HepG2 (cell line): ENCODE results near the gene KCNJ14. TPM values are rescaled to one million over a fixed set of nuclear protein-coding genes. Genes with fewer than 3 reads are reported as not detected.

Source experiments
- ARNTL ChIP-seq: sonication (generic); formaldehyde crosslinking; IDR thresholded peaks from 2 replicates; pipeline ENCODE4 v1.4.0; 2020; ENCODE audit warnings: mild to moderate bottlenecking, missing genetic modification reagents
- BATF2 ChIP-seq: sonication (generic); formaldehyde crosslinking; IDR thresholded peaks from 2 replicates; pipeline ENCODE4 v1.8.0; 2022; ENCODE audit warnings: mild to moderate bottlenecking, missing genetic modification reagents, moderate library complexity
- BCL6 ChIP-seq: IDR thresholded peaks from 2 replicates; pipeline ENCODE4 v1.6.1; 2016; ENCODE audit warnings: missing genetic modification reagents, missing compliant biosample characterization
- CENPT ChIP-seq: sonication (generic); formaldehyde crosslinking; IDR thresholded peaks from 2 replicates; pipeline ENCODE4 v1.8.0; 2022; ENCODE audit warnings: low read depth, mild to moderate bottlenecking, moderate library complexity, missing genetic modification reagents
- CHD2 ChIP-seq: IDR thresholded peaks from 2 replicates; pipeline ENCODE4 v1.6.1; 2011; ENCODE audit warnings: low read depth, low read length, improper control_type of control experiment
- GATA4 ChIP-seq: sonication (generic); IDR thresholded peaks from 2 replicates; pipeline ENCODE4 v1.6.1; 2016; ENCODE audit warnings: antibody characterized with exemption, low read depth, borderline replicate concordance
- HIVEP1 ChIP-seq: sonication (generic); formaldehyde crosslinking; IDR thresholded peaks from 2 replicates; pipeline ENCODE4 v1.4.0; 2020; ENCODE audit warnings: mild to moderate bottlenecking, missing genetic modification reagents
- IKZF4 ChIP-seq: sonication (generic); formaldehyde crosslinking; IDR thresholded peaks from 2 replicates; pipeline ENCODE4 v1.5.1; 2020; ENCODE audit warnings: borderline replicate concordance, mild to moderate bottlenecking, low read depth, missing genetic modification reagents; ENCODE audit errors: not compliant biosample characterization
- JUNB ChIP-seq: sonication (generic); formaldehyde crosslinking; IDR thresholded peaks from 2 replicates; pipeline ENCODE4 v1.8.0; 2022; ENCODE audit warnings: missing genetic modification reagents, mild to moderate bottlenecking, borderline replicate concordance
- LBX2 ChIP-seq: sonication (generic); formaldehyde crosslinking; IDR thresholded peaks from 2 replicates; pipeline ENCODE4 v1.5.0; 2020; ENCODE audit warnings: missing genetic modification reagents, mild to moderate bottlenecking, borderline replicate concordance
- MTF1 ChIP-seq: sonication (generic); formaldehyde crosslinking; IDR thresholded peaks from 2 replicates; pipeline ENCODE4 v1.5.0; 2020; ENCODE audit warnings: missing genetic modification reagents
- NR0B2 ChIP-seq: sonication (generic); formaldehyde crosslinking; IDR thresholded peaks from 2 replicates; pipeline ENCODE4 v1.4.0; 2020; ENCODE audit warnings: mild to moderate bottlenecking, missing genetic modification reagents
- PCBP1 ChIP-seq: fragments of 200-400 bp; formaldehyde crosslinking; IDR thresholded peaks from 2 replicates; pipeline ENCODE4 v1.6.1; 2017; ENCODE audit warnings: mild to moderate bottlenecking, low read depth, low read length, borderline replicate concordance
- RBM22 ChIP-seq: fragments of 200-400 bp; formaldehyde crosslinking; optimal IDR thresholded peaks from 2 replicates; pipeline ENCODE3; 2017; ENCODE audit warnings: mild to moderate bottlenecking, low read length, moderate library complexity
- SIX4 ChIP-seq: sonication (generic); formaldehyde crosslinking; IDR thresholded peaks from 2 replicates; pipeline ENCODE4 v1.4.0; 2020; ENCODE audit warnings: missing genetic modification reagents
- SMC3 ChIP-seq: IDR thresholded peaks from 2 replicates; pipeline ENCODE4 v1.6.1; 2011; ENCODE audit warnings: low read length, improper control_type of control experiment
- TCF12 ChIP-seq, 2 experiments: fragments of 450-650 bp in 1 of 2; sonication (generic) in 1 of 2; formaldehyde crosslinking in 1 of 2; IDR thresholded peaks; 2 replicates each; pipeline versions ENCODE4 v1.6.1 to v1.8.0; 2017 to 2022; ENCODE audit warnings: antibody characterized with exemption in 1 of 2, mild to moderate bottlenecking in 1 of 2, missing genetic modification reagents in 1 of 2, moderate library complexity in 1 of 2
- TGIF2 ChIP-seq: IDR thresholded peaks from 2 replicates; pipeline ENCODE4 v1.6.1; 2016; ENCODE audit warnings: control low read depth, missing compliant biosample characterization
- TP53 ChIP-seq: sonication (generic); formaldehyde crosslinking; conservative IDR thresholded peaks from 2 replicates; pipeline ENCODE4 v1.4.0; 2020; ENCODE audit warnings: missing genetic modification reagents
- ZFYVE20 ChIP-seq: sonication (generic); formaldehyde crosslinking; IDR thresholded peaks from 2 replicates; pipeline ENCODE4 v1.8.0; 2023; ENCODE audit warnings: low read depth, mild to moderate bottlenecking, moderate library complexity, missing genetic modification reagents, borderline replicate concordance
- ZNF263 ChIP-seq: sonication (generic); formaldehyde crosslinking; IDR thresholded peaks from 2 replicates; pipeline ENCODE4 v1.4.0; 2020; ENCODE audit warnings: missing genetic modification reagents
- ZNF598 ChIP-seq: sonication (generic); formaldehyde crosslinking; IDR thresholded peaks from 2 replicates; pipeline ENCODE4 v1.5.1; 2020; ENCODE audit warnings: mild to moderate bottlenecking, missing genetic modification reagents, borderline replicate concordance
- ZNF784 ChIP-seq: sonication (generic); formaldehyde crosslinking; IDR thresholded peaks from 2 replicates; pipeline ENCODE4 v1.5.1; 2020; ENCODE audit warnings: missing genetic modification reagents, mild to moderate bottlenecking, borderline replicate concordance
- ZNF816 ChIP-seq: sonication (generic); formaldehyde crosslinking; IDR thresholded peaks from 2 replicates; pipeline ENCODE4 v1.8.0; 2022; ENCODE audit warnings: missing genetic modification reagents, mild to moderate bottlenecking, borderline replicate concordance
- ZNF839 ChIP-seq: sonication (generic); formaldehyde crosslinking; IDR thresholded peaks from 2 replicates; pipeline ENCODE4 v1.4.0; 2020; ENCODE audit warnings: missing genetic modification reagents, mild to moderate bottlenecking, borderline replicate concordance
- ZUFSP ChIP-seq: sonication (generic); formaldehyde crosslinking; IDR thresholded peaks from 2 replicates; pipeline ENCODE4 v1.9.0; 2021; ENCODE audit warnings: missing genetic modification reagents, mild to moderate bottlenecking, borderline replicate concordance
- polyA plus RNA-seq, 8 experiments: library from polyadenylated mRNA; depleted of rRNA in 3 of 8; stranded (reverse) in 7 of 8; unstranded in 1 of 8; fragments of >200 nt; fragmentation: Illumina TruSeq in 4 of 8; extraction: Trizol in 4 of 8; gene quantifications; 2 replicates each; pipeline versions ENCODE4 v1.2.1 to v1.2.3, GENCODE V29; 2011 to 2016; ENCODE audit warnings: low read depth in 4 of 8, missing spikeins in 1 of 8, mixed read lengths in 1 of 8; ENCODE audit not compliant: insufficient read depth in 1 of 8
- total RNA-seq, 5 experiments: library from RNA; depleted of rRNA; stranded (reverse); fragments of >200 nt; fragmentation: Illumina TruSeq; extraction: Trizol; gene quantifications; 2 replicates each; pipeline ENCODE4 v1.2.3, GENCODE V29; 2016; ENCODE audit warnings: low read depth in 1 of 5

Gene KCNJ14
- total and polyA plus RNA-seq, 2 of the 13 experiments (the other 11 are each of a cell fraction or from before 2014, with no cell fraction given): 0.20 to 0.51 TPM

GRCh38 chr19:48500830-48501493, 45.6 kb downstream of the KCNJ14 start (continued):
- TF ChIP-seq HIVEP1 (CRISPR knock-in tag) (0 out of 2 replicates have a peak, but pooled peaks have one; percentile 27), NR0B2 (no peak), MTF1 (no peak), BATF2 (CRISPR knock-in tag) (no peak), PCBP1 (no peak), LBX2 (CRISPR knock-in tag) (no peak), SMC3 (no peak), TCF12 (IDR thresholded peaks at IDR 0.05) (no peak), TCF12 (CRISPR knock-in tag; IDR thresholded peaks at IDR 0.05) (0 out of 2 replicates have a peak, but pooled peaks have one; percentile 34), ARNTL (CRISPR knock-in tag) (no peak), ZNF784 (CRISPR knock-in tag) (0 out of 2 replicates have a peak, but pooled peaks have one; percentile 30), TGIF2 (no peak), JUNB (CRISPR knock-in tag) (no peak), ZNF263 (no peak), TP53 (CRISPR knock-in tag) (no peak), RBM22 (no peak), IKZF4 (CRISPR knock-in tag) (peak; percentile 70), ZNF839 (0 out of 2 replicates have a peak, but pooled peaks have one; percentile 39), SIX4 (CRISPR knock-in tag) (no peak), ZFYVE20 (CRISPR knock-in tag) (no peak), GATA4 (no peak), CHD2 (no peak), ZNF816 (CRISPR knock-in tag) (no peak), BCL6 (no peak), CENPT (no peak), ZNF598 (CRISPR knock-in tag) (0 out of 2 replicates have a peak, but pooled peaks have one; percentile 45), ZUFSP (CRISPR knock-in tag) (no peak)
